GM19193 (cell line): ENCODE results near the gene CALHM2.
A peak's percentile ranks its signal among the peaks of the same experiment; 100 is the strongest.

Source experiments
- POLR2A ChIP-seq: IDR thresholded peaks from 4 replicates; pipeline ENCODE4 v1.6.1; 2011; ENCODE audit not compliant: insufficient read depth, insufficient read length; ENCODE audit errors: extremely low read depth

Gene CALHM2

DNA sequence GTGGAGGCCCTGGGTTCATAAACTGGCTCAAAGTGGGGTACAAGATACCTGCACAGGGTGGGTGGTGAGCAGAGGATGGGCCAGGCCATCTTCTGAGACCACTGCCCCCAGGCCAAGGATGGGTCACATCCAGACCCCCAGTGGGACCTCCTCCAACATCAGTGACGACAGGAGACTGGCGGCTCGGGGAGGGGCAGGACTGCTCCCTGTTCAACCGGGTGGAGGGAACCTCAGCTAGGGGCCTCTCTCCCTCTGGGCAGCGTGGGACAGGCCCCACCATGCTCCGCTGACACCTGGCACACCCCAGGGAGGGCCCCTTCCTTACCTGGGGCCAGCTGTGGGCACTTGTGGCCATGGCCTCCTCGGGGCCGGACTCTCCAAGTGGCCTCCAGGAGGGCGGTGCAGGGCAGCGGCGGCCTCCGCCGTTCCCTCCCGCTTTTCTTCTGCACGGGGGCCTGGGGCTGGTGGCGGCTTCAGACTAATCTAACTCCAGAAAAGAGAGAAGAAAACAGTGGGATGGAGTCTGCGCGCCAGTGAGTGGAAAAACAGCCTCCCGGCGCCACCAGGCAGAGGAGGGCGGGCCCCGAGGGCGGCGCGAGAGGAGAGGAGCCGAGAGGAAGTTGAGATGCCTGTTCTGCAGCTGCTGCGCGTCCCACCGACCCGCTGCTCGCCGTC is at the start of gene CALHM2:
Gene CALHM2, minus strand, starts transcription at position 540 of the 675 bp plus-strand sequence. CDS start 2,429 bp downstream, outside the sequence.
- TF ChIP-seq POLR2A: peak; percentile 63

GRCh38 chr10:103501186-103501585 is 49.0 kb upstream of the CALHM2 start:
- TF ChIP-seq POLR2A: no peak

DNA sequence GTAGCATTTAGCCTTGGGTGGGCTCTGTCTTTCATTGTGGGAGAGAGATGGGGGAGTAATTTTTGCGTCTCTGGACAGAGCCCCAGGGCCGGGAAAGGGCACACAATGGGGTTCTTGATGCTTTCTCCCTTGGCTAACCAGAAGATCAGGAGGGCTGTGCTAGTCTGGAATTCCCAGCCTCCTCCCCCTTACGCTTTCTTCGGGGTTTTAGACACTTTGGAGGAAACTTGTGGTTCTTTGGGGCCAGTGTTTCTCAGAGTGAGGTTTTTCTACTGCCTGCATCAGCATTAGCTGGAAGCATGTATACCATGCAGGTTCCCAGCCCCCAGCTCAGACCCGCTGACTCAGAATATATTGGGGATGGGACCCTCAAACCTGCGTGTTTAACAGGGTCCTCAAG is 48.3 kb upstream of the CALHM2 start:
- no peak for TF ChIP-seq POLR2A

GRCh38 chr10:103499881-103500280 is 47.7 kb upstream of the CALHM2 start:
- TF ChIP-seq POLR2A: no peak

GRCh38 chr10:103498936-103499638 is 46.9 kb upstream of the CALHM2 start:
- TF ChIP-seq POLR2A: no peak

- no peak for TF ChIP-seq POLR2A
These were observed 45.2 kb upstream of the CALHM2 start for GRCh38 chr10:103497161-103497915.

DNA sequence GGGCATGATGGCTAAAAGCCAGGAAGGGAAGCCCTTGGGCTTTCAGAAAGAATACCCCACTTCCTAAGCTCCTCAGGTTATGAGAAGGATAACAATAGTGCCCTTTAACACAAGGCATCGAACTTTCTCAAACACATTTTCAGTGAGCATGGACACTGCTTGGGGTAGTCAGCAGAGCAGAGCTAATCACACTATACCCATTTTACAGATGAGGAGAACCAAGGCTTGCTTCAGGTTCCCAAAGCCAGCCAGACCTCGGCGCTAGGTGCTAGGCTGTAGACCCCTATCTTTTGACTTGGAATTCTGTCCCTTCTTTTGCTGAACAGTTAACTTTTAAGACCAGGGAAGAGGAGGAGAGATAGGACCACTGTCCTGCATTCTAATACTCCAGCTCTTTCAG is 43.2 kb upstream of the CALHM2 start:
- TF ChIP-seq POLR2A: no peak

- no peak for TF ChIP-seq POLR2A
These were observed 42.0 kb upstream of the CALHM2 start for GRCh38 chr10:103493916-103494877.

GRCh38 chr10:103493362-103493915 is 41.3 kb upstream of the CALHM2 start, which contains the start of gene NEURL1:
Gene NEURL1, plus strand, starts transcription at chr10:103493705. Its CDS starts 683 bp downstream, at chr10:103494388.
- no peak for TF ChIP-seq POLR2A

DNA sequence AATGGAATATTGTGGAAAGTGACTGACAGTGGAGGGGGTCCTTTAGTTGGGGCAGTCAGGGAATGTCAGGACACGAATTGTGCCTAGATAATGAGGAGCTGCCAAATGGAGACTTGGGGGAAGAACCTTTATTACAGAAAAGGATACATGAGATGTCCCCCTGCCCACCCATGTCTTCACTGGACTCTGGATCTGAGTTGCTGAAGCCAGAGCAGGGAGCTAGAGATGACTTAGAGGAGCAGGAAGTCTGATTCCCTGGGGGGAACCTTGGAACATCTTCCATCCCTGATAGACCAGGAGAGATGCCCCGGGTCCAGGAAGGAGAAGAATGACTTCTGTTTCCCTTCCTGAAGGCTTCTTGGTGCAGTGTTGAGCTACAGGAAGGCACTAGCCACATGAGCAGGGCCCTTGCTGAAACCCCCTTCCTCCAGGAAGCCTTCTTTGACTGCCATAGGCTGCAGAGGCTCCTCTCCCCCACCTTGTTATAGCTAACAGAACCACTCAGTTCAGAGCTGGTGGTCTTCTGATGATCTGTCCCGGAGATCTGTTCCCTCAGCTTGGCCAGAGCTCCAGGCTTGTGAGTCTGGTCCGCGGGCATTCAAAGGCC is 40.6 kb upstream of the CALHM2 start:
- TF ChIP-seq POLR2A: no peak

DNA sequence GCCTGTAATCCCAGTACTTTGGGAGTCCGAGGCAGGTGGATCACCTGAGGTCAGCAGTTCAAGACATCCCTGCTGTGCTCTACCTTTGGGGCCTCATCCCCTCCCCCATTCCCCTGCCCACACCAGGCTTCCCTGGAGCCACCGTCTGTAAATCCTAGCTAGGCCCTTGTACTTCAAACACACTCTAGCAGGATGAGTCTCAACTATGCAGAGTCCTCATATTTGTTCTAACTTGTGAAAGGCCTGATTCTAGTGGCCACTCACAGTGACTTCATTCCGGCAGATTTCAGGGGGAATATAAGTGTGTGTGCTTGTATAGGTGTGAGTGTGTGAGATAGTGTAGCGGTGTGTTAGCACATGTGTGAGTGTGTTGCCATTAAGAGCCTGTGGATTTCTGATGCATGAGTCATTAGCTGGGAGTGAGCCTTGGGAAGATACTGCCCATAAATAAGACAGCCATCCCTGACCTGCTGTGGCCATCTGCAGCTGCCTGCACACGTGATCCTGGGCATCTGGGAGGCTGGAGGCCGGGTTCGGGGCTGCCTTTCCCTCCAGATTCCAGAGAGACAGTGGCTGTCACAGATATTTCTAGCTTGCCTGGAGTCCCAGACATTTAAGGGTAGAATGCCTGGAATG is 39.7 kb upstream of the CALHM2 start:
- TF ChIP-seq POLR2A: no peak

DNA sequence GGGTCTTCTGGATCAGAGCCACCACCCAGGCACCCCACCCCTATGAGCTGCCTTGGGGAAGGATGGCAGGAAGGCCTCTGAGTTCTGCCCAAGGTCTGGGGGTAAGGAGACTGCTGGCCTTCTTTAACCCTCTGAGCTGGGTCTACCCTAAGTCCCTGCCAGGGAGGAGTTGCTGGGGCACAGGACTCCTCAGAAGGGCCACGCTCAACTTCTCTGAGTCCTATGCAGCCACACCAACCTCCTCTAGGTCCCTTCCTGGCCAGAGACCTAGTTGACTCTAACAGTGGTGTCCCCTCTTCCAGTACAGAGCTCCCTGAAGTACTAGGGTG is 38.8 kb upstream of the CALHM2 start:
- TF ChIP-seq POLR2A: no peak

DNA sequence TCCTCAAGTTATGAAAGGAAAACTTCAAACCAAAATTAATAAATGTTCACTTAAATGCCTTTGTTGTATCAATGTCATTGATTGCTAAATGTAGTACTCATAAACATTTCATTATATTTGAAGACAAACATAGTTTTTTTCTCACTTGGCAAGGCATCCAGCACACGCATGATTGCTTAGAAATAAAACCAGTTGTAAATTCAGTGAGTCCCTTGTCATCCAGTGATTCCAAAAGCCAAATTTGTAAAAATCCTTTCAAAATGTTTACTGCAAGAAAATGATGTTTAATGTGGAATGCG is 35.2 kb upstream of the CALHM2 start:
- TF ChIP-seq POLR2A: no peak
